ENCODE results near the gene TMCC2. TPM values are rescaled to one million over a fixed set of nuclear protein-coding genes. Genes with fewer than 3 reads are reported as not detected.

The TMCC2 gene
- total RNA-seq, 4 donors from 2014 or later = 0.53 to 4.1 (median 1.1) TPM

DNA sequence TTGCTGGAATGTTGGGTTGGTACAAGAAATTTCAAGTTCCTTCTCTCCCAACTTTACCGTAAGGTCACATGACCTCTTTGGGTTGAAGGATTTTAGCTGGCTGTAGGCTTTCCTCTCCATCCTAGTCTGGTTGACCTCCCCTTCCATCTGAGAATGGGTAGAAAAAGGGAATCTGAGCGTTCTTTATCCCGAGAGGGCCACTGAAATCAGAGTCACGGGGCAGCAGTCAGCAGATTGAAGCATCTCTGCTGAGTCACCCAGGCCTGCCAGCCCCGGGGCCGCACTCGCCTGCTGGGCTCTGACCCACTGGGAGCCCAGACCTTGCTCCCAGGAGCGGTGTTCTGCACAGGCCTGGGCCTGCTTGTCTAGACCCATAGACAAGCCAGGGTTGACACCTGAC, 31.0 kb downstream of the TMCC2 start:
- Histone ChIP-seq H3K4me1 (peaks cover 0 to 19% (median 0%) of the 10 kb centered on the region in 4 donors), H3K9me3 (no peaks in the 10 kb centered on the region), H3K27me3 (no peaks in the 10 kb centered on the region), H3K4me3 (no peak overlapping the region), H3K27ac (no peak overlapping the region), H3K36me3 (no peaks in the 10 kb centered on the region)
- TF ChIP-seq, protein P1, sequence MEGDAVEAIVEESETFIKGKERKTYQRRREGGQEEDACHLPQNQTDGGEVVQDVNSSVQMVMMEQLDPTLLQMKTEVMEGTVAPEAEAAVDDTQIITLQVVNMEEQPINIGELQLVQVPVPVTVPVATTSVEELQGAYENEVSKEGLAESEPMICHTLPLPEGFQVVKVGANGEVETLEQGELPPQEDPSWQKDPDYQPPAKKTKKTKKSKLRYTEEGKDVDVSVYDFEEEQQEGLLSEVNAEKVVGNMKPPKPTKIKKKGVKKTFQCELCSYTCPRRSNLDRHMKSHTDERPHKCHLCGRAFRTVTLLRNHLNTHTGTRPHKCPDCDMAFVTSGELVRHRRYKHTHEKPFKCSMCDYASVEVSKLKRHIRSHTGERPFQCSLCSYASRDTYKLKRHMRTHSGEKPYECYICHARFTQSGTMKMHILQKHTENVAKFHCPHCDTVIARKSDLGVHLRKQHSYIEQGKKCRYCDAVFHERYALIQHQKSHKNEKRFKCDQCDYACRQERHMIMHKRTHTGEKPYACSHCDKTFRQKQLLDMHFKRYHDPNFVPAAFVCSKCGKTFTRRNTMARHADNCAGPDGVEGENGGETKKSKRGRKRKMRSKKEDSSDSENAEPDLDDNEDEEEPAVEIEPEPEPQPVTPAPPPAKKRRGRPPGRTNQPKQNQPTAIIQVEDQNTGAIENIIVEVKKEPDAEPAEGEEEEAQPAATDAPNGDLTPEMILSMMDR (IDR thresholded peaks at IDR 0.05) = no peak
- TF ChIP-seq POLR2A (IDR thresholded peaks at IDR 0.05) = no peak
- DNase-seq = no peak

DNA sequence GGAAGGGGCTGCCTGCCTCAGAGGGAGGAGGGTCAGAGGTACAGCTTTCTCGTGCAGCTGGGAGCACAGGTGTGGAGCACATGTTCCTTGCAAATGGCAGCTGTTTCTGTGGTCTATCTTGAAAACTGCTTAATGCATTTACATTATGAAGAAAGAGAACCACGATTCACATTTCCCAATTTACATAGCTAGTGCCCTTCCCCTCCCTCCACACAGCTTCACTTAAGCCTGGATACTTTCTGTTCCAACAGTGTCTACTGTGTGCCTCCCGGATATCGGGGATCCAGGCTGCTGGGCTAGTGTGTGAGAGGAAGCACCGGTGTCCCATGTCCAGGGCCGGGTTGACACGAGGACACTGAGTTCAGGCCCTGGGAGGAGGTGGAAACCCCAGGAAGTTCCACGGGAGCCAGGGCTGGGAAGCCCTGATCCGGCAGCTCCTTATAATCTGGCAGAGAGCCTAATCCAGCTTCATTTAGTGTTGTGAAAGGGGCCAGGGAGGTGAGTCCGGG, 31.6 kb downstream of the TMCC2 start:
- Histone ChIP-seq H3K36me3 (no peaks in the 10 kb centered on the region), H3K9me3 (no peaks in the 10 kb centered on the region), H3K27me3 (no peaks in the 10 kb centered on the region), H3K4me3 (no peak overlapping the region), H3K4me1 (peaks cover 0 to 19% (median 0%) of the 10 kb centered on the region in 4 donors), H3K27ac (no peak overlapping the region)
- no peak for DNase-seq
- TF ChIP-seq POLR2A (IDR thresholded peaks at IDR 0.05) = no peak
- TF ChIP-seq, protein P1 (IDR thresholded peaks at IDR 0.05) = no peak

DNA sequence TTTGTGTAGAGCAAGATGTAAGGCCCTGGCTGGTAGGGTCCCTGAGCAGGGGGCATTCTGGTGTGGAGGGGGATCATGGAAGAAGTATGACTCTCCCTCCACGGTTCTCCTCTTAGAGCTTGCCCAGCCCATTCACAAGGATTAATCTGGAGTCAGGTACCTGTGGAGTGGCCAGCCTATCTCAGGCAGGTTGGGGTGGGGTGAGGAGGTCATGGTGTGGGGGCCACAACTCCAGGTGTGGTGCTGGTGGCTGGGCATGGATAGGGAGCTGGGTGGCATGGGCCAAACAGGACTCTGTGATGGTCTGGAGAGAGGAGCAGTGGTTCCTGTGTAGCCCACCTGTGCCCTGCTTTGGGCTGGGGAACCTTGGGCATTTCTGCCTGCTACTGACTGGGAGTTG, 32.3 kb downstream of the TMCC2 start:
- Histone ChIP-seq H3K27me3 (no peaks in the 10 kb centered on the region), H3K4me1 (peaks cover 0 to 19% (median 0%) of the 10 kb centered on the region in 4 donors), H3K9me3 (no peaks in the 10 kb centered on the region), H3K27ac (no peak overlapping the region), H3K4me3 (no peak overlapping the region), H3K36me3 (no peaks in the 10 kb centered on the region)
- no peak for DNase-seq
- TF ChIP-seq, protein P1 (IDR thresholded peaks at IDR 0.05) = no peak
- no peak for TF ChIP-seq POLR2A (IDR thresholded peaks at IDR 0.05)

DNA sequence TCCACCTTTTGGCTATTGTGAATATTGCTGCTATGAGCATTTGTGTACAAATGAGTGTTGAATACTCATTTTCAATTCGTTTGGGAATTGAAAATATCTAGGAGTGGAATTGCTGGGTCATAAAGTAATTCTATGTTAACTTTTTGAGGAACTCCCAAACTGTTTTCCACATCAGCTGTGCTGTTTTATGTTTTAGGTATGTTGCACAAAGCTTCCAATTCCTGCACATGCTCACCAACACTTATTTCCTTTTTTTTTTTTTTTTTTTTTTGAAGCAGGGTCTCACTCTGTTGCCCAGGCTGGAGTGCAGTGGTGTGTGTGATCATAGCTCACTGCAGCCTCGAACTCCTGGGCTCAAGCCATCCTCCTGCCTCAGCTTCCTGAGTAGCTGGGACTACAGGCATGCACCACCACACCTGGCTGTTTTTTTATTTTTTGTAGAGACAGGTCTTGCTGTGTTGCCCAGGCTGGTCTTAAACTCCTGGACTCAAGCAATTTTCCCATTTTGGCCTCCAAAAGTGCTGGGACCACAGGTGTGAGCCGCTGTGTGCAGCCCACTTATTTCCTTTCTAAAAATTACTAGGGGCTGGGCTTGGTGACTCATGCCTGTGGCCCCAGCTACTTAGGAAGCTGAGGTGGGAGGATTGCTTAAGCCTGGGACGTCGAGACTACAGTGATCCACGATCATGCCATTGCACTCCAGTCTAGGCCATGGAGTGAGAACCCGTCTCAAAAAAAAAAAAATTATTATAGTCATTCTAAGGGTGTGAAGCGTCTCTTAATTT, 33.4 kb downstream of the TMCC2 start:
- Histone ChIP-seq H3K4me1 (peaks cover 0 to 19% (median 0%) of the 10 kb centered on the region in 4 donors), H3K4me3 (no peak overlapping the region), H3K9me3 (no peaks in the 10 kb centered on the region), H3K27me3 (no peaks in the 10 kb centered on the region), H3K27ac (no peak overlapping the region), H3K36me3 (no peaks in the 10 kb centered on the region)
- TF ChIP-seq, protein P1 (IDR thresholded peaks at IDR 0.05) = no peak
- no peak for TF ChIP-seq POLR2A (IDR thresholded peaks at IDR 0.05)
- DNase-seq = no peak

DNA sequence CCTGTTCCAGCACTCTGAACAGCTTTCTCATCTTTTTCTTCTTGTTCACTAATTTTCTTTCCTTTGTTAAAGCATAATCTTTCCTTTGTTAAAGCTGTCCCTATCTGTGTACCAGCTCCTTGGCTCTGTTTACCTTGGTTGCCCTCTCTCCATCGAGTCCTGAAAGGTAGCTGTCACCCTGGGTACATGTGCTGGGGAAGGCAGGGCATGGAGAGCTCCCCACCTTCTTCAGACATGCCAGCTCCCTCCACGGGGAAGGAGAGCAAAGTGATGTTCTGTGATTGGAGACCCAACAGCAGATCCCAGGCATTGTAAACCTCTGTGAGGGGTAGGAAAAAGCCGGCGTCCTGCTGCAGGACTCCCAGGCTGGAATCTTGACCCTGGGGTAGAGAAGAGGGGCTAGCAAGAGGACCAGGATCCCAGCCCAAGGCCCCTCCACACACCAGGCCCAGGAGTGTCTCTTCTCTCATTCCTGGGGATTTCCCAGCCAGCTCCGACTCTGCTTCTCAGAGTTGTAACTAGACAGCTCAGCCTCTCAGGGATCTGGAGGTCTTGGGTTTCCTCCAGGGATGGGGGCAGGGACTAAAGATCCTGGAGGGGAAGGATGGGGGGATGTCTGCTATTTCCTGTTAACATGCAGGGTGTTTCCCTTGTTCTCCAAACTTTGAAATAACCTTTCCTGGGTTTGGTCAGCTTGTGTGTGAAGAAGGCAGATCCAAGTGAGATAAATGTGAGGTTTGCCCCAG, 34.4 kb downstream of the TMCC2 start:
- no peak for DNase-seq
- no peak overlapping the region for H3K27ac ChIP-seq
- TF ChIP-seq POLR2A (IDR thresholded peaks at IDR 0.05) = no peak
- TF ChIP-seq, protein P1 (IDR thresholded peaks at IDR 0.05) = no peak
- H3K36me3 ChIP-seq = no peaks in the 10 kb centered on the region
- no peak overlapping the region for H3K4me3 ChIP-seq
- H3K27me3 ChIP-seq = no peaks in the 10 kb centered on the region
- H3K9me3 ChIP-seq = no peaks in the 10 kb centered on the region
- peaks cover 0 to 19% (median 0%) of the 10 kb centered on the region in 4 donors for H3K4me1 ChIP-seq

All from Peyer's patch (tissue), 4 donors.